Epidermal melanocyte (primary cell): ENCODE results near the gene KLRC2.
"Not testable (repeated sequence)": the region's sequence is repeated elsewhere in the genome, so short reads cannot be mapped to it uniquely, and the experiment has no call there.

ENCODE experiments used
- DNase-seq: peaks from one replicate; pipeline ENCODE4 v3.0.0; 2011; ENCODE audit warnings: low spot score; ENCODE audit not compliant: insufficient read length

Gene KLRC2

DNA sequence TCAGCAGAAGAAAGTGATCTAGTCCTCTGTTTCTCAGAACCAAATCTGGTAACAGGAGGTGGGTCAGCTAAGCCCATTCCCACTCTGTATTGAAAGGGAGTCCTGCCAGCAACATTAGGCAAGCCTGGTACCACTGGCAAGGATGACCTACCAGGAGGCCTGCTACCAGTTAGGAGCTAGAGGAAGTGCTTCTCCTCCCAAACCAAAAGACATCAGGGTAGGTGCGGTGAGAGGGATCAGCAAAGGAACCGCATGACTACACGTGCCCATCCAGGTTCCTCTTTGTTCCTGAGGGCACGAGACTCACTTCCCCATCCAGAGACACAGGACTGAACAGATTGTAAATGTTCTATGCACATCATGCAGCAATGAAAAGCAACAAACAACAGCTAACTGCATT is 29.1 kb downstream of the KLRC2 start:
- no peak for DNase-seq

DNA sequence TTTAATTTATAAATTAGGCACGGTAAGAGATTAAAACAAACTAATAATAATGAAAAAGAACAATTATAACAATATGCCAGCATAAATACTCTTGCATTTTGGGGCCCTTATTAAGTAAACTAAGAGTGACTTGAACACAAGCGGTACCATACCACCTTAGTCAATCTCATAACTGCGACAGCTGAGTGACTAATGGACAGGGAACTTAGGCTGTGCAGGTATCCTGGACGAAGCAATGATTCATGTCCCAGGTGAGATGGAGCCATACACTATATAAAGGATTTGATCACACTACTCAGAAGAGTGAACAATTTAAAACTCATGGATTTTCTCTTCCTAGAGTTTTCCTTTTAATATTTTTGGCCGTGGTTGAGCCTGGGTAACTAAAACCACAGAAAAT is 30.5 kb downstream of the KLRC2 start:
- DNase-seq, result no peak

DNA sequence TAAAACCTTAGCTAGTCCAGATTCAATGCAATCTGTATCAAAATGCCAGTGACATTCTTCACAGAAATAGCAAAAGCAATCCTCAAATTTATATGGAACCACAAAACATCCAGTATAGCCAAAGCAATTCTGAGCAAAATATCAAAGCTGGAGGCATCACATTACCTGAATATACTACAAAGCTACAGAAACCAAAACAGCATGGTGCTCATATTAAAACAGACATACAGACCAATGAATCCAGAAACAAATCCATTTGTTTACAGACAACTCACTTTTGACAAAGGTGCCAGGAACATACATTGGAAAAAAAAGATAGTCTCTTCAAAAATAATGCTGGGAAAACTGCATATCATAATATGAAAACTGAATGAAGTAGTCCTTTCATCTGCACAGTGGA is 31.0 kb downstream of the KLRC2 start:
- DNase-seq, result no peak

DNA sequence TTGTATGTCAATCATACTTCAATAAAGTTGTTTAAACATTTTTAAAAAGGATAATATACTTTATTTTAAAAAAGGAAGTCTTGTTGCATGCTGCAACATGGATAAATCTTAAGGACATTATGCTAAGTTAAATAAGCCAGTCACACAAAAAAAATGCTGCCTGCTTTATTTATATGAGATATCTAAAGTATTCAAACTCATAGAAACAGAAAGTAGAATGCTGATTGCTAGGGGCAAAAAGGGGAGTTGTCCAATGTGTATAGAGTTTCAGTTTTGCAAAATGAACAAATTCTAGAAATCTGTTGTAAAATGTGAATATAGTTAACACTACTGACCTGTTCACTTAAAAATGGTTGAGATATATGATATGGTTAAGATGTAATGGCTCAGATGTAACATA is 35.0 kb downstream of the KLRC2 start:
- DNase-seq, result no peak

DNA sequence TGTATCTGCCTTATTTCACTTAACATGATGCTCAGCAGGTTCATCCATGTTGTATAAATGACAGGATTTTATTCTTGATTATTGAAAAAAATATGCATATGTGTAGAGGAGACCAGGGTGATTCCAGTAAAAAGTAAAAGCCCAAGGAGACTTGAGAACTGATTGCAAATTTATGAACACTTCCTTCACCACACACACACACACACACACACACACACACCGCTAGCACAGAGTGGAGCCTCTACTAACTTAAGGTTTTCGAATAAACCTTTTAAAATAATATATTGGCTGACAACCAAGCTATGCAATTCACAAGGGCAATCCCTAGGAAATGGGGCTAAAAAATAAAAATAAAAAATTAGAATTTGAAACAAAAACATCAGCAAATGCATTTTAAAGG is 37.6 kb downstream of the KLRC2 start:
- DNase-seq, result no peak

DNA sequence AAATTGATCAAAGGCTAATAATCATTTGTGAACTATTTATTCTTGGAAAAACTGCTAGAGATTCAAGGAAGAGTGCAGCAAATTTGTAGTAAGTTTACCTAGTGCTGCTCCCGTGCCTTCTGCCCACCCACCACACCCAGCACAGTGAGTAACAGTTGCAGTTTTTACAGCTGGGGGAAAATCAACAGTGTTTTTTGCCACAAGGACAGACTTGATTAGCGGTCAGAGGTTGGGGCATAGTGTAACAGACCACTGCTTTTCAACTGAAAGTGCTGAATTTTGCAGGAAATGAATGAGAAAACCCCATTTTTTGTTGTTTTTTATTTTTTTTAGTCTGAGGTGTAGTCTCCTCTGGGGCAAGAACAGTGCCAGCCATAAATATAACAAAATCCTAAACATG is 38.5 kb downstream of the KLRC2 start:
- DNase-seq, result no peak

DNA sequence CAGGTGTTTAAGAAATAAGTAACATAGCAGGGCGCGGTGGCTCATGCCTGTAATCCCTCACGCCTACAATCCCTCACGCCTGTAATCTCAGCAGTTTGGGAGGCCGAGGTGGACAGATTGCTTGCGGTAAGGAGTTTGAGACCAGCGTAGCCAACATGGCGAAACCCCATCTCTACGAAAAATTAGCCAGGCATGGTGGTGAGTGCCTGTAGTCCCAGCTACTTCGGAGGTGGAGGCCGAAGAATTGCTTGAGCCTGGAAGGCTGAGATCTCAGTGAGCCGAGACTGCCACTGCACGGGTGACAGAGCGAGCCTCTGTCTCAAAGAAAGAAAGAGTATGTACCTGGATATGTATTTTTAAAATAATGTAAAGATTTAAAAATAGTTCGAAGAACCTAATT is 39.6 kb downstream of the KLRC2 start:
- DNase-seq, result not testable (repeated sequence)

DNA sequence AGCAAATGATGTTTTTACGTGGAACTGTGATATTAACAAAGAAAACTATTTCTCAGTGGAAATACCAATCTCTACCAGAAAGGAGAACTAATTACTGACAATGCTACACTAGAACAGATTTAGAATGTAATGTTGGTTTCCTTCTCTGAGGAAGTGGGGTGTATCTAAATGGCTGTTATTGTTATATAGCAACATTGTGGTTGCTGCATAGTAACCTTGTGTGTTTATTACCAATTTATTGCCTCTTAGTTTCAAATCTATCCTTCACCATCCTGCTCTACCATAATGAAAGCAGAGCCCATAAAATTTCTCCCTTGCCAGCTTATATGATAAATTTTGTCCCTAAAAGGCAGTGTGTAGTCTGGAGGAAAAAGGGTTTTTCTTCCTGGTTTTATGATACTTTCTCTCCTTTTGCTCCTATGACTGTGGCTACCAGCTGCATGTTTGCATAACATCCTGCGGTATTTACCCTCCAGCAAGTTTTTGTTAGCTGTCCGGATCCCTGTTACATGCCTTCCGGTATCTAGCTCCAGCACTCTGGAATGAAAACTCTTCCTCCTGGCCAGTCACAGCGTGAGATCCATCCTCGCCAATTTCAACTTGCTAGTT is 40.3 kb downstream of the KLRC2 start:
- DNase-seq, result peak; percentile 23

DNA sequence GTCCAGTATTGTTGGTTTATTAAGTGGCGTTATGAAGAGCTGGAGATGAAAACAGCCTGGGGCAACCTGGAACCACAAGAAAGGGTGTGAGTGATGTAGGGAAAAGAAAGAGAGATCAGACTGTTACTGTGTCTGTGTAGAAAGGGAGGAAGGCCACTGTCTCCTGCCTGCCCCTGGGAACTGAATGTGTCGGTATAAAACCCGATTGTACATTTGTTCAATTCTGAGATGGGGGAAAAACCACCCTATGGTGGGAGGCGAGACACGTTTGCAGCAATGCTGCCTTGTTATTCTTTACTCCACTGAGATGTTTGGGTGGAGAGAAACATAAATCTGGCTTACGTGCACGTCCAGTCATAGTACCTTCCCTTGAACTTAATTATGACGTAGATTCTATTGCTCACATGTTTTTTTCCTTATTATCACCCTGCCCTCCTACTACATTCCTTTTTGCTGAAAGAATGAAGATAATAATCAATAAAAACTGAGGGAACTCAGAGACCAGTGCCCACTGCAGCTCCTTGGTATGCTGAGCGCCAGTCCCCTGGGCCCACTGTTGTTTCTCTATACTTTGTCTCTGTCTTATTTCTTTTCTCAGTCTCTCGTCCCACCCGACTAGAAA is 41.2 kb downstream of the KLRC2 start:
- DNase-seq, result not testable (repeated sequence)

DNA sequence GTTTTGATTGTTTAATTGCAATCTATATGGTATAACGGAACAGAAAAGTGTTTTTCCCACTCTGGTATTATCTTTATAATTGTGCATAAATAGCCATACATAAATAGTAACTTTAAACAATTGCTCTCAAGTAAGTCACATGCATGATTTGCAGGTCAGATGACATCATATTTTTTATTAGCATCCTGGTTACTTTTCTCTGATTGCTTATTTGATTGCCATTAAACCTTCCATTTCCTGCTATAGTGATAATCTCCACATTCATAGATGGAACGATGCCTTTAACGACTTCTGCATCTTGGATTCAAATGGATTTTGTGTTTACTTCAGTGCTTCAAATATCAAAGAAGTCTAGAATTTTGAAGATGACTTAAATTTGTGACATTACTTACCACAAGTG is 42.5 kb downstream of the KLRC2 start:
- no peak for DNase-seq

DNA sequence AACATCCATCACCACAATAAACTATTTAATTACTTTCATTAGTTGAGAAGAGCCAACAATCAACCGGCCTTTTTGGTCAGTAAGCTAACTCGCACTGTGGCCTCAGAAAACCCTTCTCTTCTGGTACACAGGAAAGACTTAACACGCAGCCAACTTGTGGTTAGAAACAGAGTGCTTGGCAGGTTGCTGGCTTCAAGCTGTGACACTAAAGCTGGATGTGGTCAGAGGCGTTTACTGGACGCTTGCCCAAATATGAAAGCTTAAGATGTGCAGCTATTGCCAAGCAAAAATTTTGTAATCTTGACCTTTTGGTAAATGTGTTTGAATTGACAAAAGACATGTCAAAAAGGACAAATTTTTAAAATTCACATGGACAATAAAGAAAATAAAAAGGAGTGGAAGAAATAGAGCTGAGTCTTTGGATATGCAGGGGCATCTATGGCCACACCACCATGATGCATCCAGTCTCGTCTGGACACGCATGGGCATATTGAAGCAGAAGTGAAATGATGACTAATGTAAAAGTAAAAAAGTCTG is 43.3 kb downstream of the KLRC2 start:
- DNase-seq, result no peak

DNA sequence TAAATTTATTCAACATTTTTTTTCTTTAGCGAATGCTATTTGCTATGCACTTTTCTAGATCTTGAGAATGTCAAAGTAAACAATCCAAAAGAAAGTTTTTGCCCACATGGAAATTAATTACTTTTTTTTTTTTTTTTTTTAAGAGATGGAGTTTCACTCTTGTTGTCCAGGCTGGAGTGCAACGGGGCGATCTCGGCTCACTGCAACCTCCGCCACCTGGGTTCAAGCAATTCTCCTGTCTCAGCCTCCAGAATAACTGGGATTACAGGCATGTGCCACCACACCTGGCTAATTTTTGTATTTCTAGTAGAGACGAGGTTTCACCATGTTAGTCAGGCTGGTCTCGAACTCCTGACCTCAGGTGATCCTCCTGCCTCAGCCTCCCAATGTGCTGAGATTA is 44.8 kb downstream of the KLRC2 start:
- DNase-seq, result not testable (repeated sequence)

DNA sequence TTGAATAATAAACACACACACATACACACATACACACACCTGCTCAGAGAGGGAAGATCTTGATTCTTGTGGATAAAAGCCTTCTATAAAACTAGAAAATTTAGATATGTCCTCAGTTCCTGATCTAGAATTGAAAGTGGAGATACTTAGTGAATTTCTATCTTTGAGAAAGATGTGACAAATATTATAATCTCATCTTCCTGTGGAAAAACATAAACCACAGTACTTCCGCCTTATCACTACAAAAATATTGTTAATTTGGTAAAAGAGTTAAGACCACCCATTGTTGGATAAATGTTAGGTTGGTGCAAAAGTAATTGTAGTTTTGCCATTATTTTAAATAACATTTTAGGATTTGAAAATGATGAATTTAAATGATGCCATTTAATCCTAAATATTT is 45.9 kb downstream of the KLRC2 start, which contains the start of gene KLRK1:
KLRK1 (minus strand) TSS at position 138 of the 400 bp plus-strand sequence. CDS start 1,231 bp downstream, outside the sequence.
- no peak for DNase-seq

DNA sequence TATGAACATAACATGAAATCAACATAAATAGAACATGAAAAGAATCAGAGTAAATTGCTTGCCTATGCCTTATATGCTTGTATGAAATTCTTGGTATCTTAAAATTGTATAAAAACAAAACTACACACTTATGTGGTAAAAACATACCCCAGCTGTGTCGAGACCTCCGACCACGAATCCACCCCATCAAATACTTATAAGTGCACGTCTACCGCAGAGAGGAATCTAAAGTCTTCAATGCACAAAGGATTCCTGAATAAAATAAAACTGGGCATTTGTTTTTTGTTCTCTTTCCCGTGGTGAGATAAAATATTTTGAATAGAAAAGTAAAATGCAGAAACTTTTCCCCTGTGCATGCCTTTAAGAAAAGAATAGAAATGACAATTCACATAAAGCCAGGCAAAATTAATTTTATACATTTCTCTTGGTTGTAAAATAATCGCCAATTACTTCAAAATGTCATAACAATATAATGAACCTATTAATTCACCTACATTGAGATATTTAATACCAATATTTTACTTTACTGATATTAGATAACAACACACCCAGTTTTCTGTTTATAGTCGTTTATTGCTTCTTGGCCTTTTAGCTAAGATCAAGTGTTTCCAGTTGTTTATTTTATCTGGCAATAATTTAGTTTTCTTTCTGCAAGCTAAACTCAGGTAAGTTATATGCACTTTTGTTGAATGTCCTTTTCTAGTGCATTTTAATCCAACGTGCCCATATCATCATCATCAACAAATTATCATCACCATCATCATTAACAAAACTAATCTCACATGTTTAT is 47.0 kb downstream of the KLRC2 start:
- DNase-seq, result no peak

DNA sequence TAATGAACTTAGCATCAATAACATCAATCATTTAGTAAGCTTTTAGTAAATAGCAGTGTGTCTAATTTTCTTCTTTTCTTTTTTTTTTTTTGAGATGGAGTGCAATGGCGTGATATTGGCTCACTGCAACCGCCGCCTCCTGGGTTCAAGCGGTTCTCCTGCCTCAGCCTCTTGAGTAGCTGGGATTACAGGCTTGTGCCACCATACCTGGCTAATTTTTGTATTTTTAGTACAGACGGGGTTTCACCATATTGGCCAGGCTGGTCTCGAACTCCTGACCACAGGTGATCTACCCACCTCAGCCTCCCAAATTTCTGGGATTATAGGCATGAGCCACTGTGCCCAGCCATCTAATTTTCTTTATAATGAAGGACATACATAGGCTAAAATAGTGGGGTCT is 48.3 kb downstream of the KLRC2 start:
- not testable (repeated sequence) for DNase-seq

DNA sequence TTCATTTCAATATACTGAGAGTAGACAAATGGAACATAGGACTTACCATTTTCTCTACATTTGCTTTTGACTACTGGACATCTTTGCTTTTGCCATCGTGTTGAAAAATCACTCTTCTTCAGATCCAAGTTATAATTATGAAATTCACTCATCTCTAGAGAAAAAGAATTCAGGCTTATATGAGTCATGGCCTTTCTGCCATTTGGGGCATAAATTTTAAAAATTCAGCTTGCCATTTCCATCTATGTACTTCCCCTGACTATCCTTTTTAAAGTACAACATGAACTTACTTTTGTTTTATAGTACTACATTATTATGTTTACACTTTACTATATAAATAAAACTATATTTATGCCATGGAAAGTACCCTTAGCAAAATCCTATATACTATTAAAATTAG is 49.0 kb downstream of the KLRC2 start:
- DNase-seq, result no peak

DNA sequence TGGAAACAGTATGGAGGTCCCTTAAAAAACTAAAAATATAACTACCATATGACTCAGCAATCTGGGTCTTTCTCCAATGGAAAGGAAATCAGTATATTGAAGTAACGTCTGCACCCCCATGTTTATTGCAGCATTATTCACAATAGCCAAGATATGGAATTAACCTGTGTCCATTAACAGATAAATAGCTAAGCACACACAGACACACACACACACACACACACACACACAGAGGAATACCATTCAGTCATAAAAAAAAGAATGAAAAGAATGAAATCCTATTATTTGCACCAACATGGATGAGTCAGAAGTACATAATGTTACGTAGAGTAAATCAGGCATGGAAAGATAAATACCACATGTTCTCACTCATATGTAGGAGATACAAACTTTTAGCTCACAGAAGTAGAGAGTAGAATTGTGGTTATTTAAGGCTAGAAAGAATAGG is 50.6 kb downstream of the KLRC2 start:
- DNase-seq, result no peak

DNA sequence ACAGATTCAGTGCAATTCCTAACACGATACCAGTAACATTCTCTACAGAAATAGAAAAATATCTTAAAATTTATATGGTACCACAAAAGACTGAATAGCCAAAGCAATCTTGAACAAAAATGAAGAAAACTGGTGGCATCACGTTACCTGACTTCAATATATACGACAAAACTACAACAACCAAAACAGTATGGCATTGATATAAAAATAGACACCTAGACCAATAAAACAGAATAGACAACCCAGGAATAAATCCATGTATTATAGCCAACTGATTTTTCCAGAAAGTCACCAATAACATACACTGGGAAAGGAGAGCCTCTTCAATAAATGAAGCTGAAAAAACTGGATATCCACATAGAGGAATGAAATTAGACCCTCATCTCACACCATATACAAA is 51.6 kb downstream of the KLRC2 start:
- no peak for DNase-seq

DNA sequence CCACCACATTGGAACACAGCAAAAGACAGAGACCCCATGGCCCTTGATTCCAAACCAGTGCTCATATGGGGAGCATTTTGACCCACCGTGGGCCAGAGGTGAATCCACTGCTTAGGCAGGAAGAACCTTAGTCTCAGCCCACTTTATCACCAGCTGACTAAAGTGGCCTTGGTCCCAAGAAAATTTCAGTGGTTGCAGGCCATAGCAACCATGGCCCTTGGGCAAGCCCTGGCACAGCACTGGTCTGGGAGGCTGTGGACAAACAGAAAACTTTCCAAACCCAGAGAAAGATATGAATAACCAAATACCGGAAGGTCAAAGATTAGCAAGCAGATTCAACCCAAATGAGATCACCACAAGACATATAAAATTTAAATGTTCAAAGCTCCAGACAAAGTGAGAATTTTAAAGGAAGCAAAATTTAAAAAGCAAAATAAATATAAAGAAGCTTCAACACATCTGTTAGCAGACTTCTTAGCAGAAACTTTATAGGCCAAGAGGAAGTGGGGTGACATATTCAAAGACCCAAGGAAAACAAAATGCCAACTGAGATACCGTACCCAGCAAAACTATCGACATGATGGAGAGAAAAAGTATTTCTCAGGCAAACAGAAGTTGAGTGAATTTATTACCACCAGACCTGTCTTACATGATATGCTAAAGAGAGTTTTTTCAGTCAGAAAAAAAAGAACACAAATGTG is 53.7 kb downstream of the KLRC2 start:
- no peak for DNase-seq
